ENCODE results near the gene JPH3.

Gene JPH3

DNA sequence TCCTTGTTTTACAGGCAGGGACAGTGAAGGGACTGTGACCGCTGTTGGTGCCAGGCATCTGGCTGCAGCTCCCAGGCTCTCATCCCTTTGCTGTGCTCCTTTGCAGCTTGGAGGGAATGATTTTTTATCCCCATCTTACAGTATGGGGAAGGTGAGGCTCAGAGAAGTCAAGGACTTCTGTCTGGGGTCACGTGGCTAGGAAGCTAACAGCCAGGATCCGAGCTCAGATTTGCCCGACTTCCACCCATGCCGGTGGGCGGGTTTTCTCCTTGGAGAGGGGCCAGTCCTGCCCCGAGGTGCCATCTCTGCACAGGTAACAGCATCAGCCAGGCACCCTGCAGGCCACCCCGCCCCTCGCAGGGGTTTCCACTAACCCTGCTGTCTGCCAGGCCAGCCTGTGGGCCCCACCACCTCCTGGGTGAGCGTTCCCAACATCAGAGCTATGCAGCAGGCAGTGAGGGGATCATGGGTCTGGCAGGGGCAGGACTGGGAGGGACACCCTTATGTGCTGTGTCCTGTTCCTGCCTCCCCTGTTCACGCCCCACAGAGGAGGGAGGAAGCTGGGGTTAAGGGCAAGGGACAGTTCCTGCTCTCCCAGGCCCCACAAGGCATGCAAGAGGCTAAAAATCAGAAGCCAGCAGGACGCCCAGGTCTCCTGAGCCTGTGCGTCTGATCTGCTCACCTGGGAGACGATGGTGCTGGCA, 25.4 kb downstream of the JPH3 start:
- H3K27ac ChIP-seq, result no peak overlapping the region
- no peak for DNase-seq (ENCODE audit: low spot score)
- TF ChIP-seq, protein P1, sequence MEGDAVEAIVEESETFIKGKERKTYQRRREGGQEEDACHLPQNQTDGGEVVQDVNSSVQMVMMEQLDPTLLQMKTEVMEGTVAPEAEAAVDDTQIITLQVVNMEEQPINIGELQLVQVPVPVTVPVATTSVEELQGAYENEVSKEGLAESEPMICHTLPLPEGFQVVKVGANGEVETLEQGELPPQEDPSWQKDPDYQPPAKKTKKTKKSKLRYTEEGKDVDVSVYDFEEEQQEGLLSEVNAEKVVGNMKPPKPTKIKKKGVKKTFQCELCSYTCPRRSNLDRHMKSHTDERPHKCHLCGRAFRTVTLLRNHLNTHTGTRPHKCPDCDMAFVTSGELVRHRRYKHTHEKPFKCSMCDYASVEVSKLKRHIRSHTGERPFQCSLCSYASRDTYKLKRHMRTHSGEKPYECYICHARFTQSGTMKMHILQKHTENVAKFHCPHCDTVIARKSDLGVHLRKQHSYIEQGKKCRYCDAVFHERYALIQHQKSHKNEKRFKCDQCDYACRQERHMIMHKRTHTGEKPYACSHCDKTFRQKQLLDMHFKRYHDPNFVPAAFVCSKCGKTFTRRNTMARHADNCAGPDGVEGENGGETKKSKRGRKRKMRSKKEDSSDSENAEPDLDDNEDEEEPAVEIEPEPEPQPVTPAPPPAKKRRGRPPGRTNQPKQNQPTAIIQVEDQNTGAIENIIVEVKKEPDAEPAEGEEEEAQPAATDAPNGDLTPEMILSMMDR (conservative IDR thresholded peaks at IDR 0.05; ENCODE audit: low read depth), result no peak
- CTCF ChIA-PET, result no interaction called here
- POLR2A ChIA-PET (ENCODE audit: low non-redundant PET), result no interaction called here

DNA sequence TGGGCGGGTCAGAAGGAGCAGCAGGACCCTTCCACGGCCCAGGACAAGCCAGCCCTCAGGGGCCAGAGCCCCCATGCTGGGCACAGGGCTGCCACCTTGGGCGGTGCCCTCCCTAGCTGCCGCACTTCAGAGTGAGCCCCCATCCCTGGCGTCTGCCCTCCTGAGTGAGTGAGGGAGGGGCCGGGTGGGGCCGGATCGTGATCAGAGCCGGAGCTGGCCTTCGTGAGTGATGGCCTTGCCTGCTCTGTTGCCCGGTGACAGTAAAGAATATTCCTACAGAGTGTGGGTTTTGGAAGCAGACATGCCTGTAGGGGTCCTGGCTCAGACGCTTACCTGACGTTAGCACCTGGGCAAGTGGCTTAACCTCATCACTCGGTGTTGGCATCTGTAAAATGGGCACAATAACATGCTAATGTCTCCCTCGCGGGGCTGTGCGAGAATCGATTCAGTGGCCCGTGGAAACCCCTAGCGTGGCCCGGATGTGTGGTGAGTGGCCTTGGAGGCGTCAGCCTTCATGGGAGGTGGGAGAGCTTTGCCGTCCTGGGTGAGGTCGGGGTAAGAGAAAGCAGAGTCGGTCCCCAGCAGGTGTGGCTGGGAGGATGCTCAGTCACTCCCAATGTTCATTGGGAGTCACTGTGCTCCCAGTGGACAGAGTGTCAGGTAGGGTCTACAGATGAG, 26.1 kb downstream of the JPH3 start:
- DNase-seq (ENCODE audit: low spot score), result no peak
- no peak overlapping the region for H3K27ac ChIP-seq
- CTCF ChIA-PET, result no interaction called here
- TF ChIP-seq, protein P1 (conservative IDR thresholded peaks at IDR 0.05; ENCODE audit: low read depth), result no peak
- POLR2A ChIA-PET (ENCODE audit: low non-redundant PET), result no interaction called here

DNA sequence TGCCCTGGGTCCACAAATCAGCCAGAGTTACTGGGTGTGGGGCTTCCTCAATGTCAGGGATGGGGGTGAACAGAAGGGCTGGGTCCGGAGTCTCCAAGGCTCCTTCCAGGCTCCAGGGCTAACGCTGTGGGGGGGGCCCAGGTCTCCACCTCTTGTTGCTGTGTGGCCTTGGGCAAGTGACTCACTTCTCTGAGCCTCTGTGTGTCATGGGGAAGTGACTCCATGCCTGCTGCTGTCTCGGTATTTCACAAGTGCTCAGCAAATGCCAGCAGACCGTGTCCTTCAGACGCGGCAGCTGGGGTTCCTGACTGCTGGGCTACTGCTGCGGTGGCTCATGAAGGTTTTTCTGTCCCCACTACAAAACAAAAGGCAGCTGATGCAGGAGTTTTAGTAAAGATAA, 26.6 kb downstream of the JPH3 start:
- TF ChIP-seq, protein P1 (conservative IDR thresholded peaks at IDR 0.05; ENCODE audit: low read depth), result no peak
- DNase-seq (ENCODE audit: low spot score), result peak; percentile 51
- ChIA-PET CTCF (no interaction called here), POLR2A (ENCODE audit: low non-redundant PET) (no interaction called here)
- H3K27ac ChIP-seq, result no peak overlapping the region

DNA sequence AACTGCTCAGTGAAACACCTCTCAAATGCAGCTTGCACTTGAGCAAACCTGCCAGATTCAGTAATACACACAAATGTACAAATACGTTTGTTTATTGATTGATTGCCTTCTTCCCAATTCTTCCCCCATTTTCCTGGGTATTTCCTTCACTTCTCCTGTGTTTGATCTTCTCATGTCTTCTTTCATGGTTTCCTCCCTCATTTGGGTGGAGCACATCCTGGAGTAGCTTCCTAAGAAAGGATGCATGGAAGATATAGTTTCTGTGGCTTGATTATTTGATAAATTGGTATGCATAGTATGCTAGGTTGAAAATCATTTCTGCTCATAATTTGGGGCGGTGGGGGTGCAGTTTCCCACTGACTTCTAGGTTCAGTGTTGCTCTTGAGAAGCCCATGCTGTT, 28.8 kb downstream of the JPH3 start:
- TF ChIP-seq, protein P1 (conservative IDR thresholded peaks at IDR 0.05; ENCODE audit: low read depth), result no peak
- ChIA-PET CTCF (interaction anchor here (0.6 to 0.8 kb wide), 2 partner anchors 42 to 96 kb away, joined by 4 to 8 read pairs; no protein-coding TSS in a partner anchor), POLR2A (ENCODE audit: low non-redundant PET) (no interaction called here)
- H3K27ac ChIP-seq, result no peak overlapping the region
- DNase-seq (ENCODE audit: low spot score), result no peak

DNA sequence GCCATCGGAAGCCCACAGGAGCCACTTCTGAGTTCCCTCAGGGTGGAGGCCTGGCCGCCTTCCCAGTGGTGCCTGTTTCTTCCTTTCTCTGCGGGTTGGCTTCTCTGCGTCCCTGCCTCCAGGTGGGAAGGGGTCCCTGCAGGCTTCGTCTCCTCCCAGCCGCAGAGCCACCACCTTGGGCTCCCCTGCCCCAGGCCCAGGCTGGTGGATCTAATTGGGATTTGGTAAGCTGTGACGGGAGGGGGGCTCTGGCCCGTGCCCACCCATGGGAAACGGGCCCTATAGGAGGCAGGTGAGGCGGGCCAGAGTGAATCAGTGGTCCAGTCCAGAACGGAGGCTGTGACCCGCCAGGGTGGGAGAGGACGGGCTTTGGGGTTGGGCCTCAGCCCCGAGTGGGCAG, 32.1 kb downstream of the JPH3 start:
- no peak overlapping the region for H3K27ac ChIP-seq
- CTCF ChIA-PET, result interaction anchor here (0.6 to 2.8 kb wide), 7 partner anchors 8 to 239 kb away, joined by 3 to 27 read pairs (median 5); no protein-coding TSS in a partner anchor
- POLR2A ChIA-PET (ENCODE audit: low non-redundant PET), result no interaction called here
- no peak for DNase-seq (ENCODE audit: low spot score)
- TF ChIP-seq, protein P1 (conservative IDR thresholded peaks at IDR 0.05; ENCODE audit: low read depth), result no peak

DNA sequence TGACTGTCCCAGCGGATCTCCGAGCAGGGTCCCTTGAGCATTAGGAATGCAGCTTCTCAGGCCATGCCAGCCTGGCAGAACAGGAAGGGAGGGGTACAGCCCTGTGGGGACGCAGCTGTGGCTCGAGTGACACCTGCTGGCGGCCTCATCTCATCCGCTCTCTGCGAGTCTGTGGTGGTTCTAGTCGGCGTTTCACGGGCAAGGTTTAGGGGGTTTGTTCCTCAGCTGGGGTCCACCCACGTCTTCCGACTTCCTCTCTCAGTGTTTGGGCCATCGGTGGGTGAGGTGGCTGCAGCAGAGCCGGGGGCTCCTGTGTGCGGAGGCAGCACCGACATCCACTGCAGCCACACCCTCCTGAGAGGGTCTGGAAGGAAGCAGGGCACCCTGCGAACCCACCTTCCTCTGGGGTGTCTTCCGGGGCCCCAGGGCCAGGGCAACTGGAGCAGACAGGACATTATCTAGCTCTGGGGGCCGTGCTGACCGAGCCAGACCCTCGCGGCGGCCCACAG, 33.3 kb downstream of the JPH3 start:
- peak overlapping the region; percentile 43 for H3K27ac ChIP-seq
- DNase-seq (ENCODE audit: low spot score), result peak; percentile 56
- TF ChIP-seq, protein P1 (conservative IDR thresholded peaks at IDR 0.05; ENCODE audit: low read depth), result peak; percentile 77
- ChIA-PET CTCF (interaction anchor here (0.5 to 2.8 kb wide), 46 partner anchors 10 to 1594 kb away, joined by 3 to 35 read pairs (median 4); partner anchors contain the start of gene C16orf95), POLR2A (ENCODE audit: low non-redundant PET) (no interaction called here)

All from RWPE1 (cell line).